GM19372 (cell line): ENCODE results near the gene WDR13.
"Not testable (repeated sequence)": the region's sequence is repeated elsewhere in the genome, so short reads cannot be mapped to it uniquely, and the experiment has no call there.

Source experiments
- ATAC-seq: cut with Tn5 transposase; IDR thresholded peaks from one replicate; pipeline ENCODE4 v1.9.1; 2021; ENCODE audit warnings: mild to moderate bottlenecking, low read depth, moderate library complexity; ENCODE audit not compliant: unreplicated experiment

WDR13 gene

GRCh38 chrX:48649102-48649501 is 51.8 kb downstream of the WDR13 start:
- ATAC-seq: no peak

DNA sequence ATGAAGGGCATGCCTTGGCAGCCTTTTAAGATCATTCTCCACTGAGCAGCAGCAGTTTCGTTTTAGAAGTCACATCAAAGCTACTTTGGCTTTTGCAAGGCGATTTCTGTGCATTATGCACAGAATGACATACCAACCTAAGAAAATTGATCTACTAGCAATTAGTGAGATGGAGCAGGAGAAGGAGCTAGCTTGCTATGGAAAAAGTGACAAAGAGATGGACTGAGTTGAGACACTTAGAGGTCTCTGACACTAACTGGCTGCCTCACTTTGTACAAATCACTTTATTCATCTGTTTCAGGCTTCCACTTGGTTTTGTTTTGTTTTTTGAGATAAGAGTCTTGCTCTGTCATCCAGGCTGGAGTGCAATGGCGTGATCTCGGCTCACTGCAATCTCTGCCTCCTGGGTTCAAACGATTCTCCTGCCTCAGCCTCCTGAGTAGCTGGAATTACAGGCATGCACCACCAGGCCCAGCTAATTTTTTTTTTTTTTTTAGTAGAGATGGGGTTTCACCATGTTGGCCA is 54.8 kb downstream of the WDR13 start:
- not testable (repeated sequence) for ATAC-seq

DNA sequence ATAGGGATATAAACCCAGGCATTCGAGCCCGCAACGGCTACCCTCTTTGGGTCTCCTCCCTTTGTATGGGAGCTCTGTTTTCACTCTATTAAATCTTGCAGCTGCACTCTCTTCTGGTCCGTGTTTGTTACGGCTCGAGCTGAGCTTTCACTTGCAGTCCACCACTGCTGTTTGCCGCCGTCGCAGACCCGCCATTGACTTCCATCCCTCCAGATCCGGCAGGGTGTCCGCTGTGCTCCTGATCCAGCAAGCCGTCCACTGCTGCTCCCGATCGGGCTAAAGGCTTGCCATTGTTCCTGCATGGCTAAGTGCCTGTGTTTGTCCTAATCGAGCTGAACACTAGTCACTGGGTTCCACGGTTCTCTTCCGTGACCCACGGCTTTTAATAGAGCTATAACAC is 57.5 kb downstream of the WDR13 start:
- ATAC-seq: not testable (repeated sequence)
